Ureter (tissue), 1 donor: ENCODE data around the gene TMCC2. TPM values are rescaled to one million over a fixed set of nuclear protein-coding genes. Genes with fewer than 3 reads are reported as not detected.

Experiments used
- DNase-seq: peaks from one replicate; pipeline ENCODE4 v3.0.0-alpha.2; 2020; ENCODE audit warnings: low spot score
- total RNA-seq: library from RNA; stranded (reverse); gene quantifications from one replicate; pipeline ENCODE4 v1.2.4, GENCODE V29; 2023
- donor health status: DM: yes; HTN: yes; CAD: no.

Gene TMCC2
- total RNA-seq, 1 donor from 2014 or later, result 0.55 TPM

- no peak for DNase-seq
Observed at GRCh38 chr1:205260948-205261732, 33.4 kb downstream of the TMCC2 start.

- no peak for DNase-seq
Observed at GRCh38 chr1:205261946-205262691, 34.4 kb downstream of the TMCC2 start.

GRCh38 chr1:205262731-205263171, 35.0 kb downstream of the TMCC2 start:
- DNase-seq, result no peak

GRCh38 chr1:205263580-205264190, 35.9 kb downstream of the TMCC2 start:
- DNase-seq, result no peak

- DNase-seq, result no peak
Observed at GRCh38 chr1:205266611-205267305, 39.0 kb downstream of the TMCC2 start.

GRCh38 chr1:205267306-205267902, 39.7 kb downstream of the TMCC2 start:
- no peak for DNase-seq

GRCh38 chr1:205268846-205269680, 41.3 kb downstream of the TMCC2 start:
- DNase-seq, result no peak

GRCh38 chr1:205269711-205270110, 42.0 kb downstream of the TMCC2 start:
- DNase-seq, result no peak

- DNase-seq, result no peak
Observed at GRCh38 chr1:205270271-205270670, 42.5 kb downstream of the TMCC2 start.

GRCh38 chr1:205270764-205271163, 43.0 kb downstream of the TMCC2 start:
- no peak for DNase-seq

- DNase-seq, result no peak
Observed at GRCh38 chr1:205271277-205271676, 43.5 kb downstream of the TMCC2 start.

GRCh38 chr1:205271745-205272144, 44.0 kb downstream of the TMCC2 start:
- no peak for DNase-seq

GRCh38 chr1:205272536-205272935, 44.8 kb downstream of the TMCC2 start:
- no peak for DNase-seq

- DNase-seq, result peak; percentile 88
Observed at GRCh38 chr1:205273551-205273982, 45.8 kb downstream of the TMCC2 start.

GRCh38 chr1:205274041-205274691, 46.4 kb downstream of the TMCC2 start:
- no peak for DNase-seq

GRCh38 chr1:205275133-205275532, 47.4 kb downstream of the TMCC2 start:
- DNase-seq, result no peak

- DNase-seq, result peak; percentile 66
Observed at GRCh38 chr1:205275916-205276688, 48.4 kb downstream of the TMCC2 start.

- DNase-seq, result no peak
Observed at GRCh38 chr1:205276689-205277065, 48.9 kb downstream of the TMCC2 start.

- no peak for DNase-seq
Observed at GRCh38 chr1:205279986-205280385, 52.2 kb downstream of the TMCC2 start.
